ENCODE measurements around the gene TAF4.

DNA sequence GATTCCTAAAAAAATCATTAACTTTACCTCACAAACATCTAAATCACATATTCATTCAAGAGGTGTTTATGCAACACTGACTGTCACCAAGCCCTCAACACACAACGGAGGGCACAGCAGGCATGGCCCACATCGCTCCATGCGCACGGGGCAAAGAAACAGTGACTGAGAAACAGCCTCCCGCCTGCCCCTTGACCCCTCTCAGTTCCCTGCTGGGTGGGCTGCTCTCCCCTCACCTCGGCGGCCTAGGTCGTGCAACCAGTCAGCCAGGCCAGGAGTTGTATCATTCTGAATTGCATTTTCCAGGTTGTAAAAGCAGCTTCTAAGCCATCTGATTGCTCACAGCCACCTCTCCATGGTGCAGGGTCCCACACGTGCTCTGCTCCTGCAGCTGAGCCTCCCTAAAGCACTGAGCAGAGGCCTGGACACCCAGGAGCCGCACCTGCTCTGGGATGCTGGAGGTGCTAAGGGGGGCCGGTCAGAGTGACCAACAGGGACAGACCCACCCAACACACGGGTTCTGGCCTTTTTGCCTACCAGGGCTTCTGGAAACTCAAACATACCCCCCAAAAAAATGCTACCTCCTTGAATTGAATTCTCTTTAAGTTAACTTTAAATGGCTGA lies 37.9 kb downstream of the TAF4 start:
- TF ChIP-seq, protein P1, sequence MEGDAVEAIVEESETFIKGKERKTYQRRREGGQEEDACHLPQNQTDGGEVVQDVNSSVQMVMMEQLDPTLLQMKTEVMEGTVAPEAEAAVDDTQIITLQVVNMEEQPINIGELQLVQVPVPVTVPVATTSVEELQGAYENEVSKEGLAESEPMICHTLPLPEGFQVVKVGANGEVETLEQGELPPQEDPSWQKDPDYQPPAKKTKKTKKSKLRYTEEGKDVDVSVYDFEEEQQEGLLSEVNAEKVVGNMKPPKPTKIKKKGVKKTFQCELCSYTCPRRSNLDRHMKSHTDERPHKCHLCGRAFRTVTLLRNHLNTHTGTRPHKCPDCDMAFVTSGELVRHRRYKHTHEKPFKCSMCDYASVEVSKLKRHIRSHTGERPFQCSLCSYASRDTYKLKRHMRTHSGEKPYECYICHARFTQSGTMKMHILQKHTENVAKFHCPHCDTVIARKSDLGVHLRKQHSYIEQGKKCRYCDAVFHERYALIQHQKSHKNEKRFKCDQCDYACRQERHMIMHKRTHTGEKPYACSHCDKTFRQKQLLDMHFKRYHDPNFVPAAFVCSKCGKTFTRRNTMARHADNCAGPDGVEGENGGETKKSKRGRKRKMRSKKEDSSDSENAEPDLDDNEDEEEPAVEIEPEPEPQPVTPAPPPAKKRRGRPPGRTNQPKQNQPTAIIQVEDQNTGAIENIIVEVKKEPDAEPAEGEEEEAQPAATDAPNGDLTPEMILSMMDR (conservative IDR thresholded peaks at IDR 0.05): no peak
- no peak for TF ChIP-seq ZFX (IDR thresholded peaks at IDR 0.05)

All from C4-2B (cell line).